Tibial nerve (tissue), 4 donors: ENCODE results near the gene UGT1A6. TPM values are rescaled to one million over a fixed set of nuclear protein-coding genes. Genes with fewer than 3 reads are reported as not detected.

Source experiments
- DNase-seq, 2 donors: peaks; one replicate each; pipeline ENCODE4 v3.0.0-alpha.2; 2019; ENCODE audit warnings: low spot score in 2 of 2
- H3K27ac ChIP-seq, 4 donors: fragments of 200-600 bp; sonication (generic) in 3 of 4; one replicate each; pipeline ENCODE4 v1.5.1; 2017 to 2019; ENCODE audit warnings: mild to moderate bottlenecking in 1 of 4
- H3K27me3 ChIP-seq, 2 donors: fragments of 200-600 bp; sonication (generic) in 1 of 2; one replicate each; pipeline versions ENCODE4 v1.5.1 to v1.6.0; 2017 to 2019
- H3K36me3 ChIP-seq, 3 donors: fragments of 200-600 bp; sonication (generic); one replicate each; pipeline ENCODE4 v1.5.1; 2018 to 2019
- H3K4me1 ChIP-seq, 4 donors: fragments of 200-600 bp; sonication (generic) in 3 of 4; one replicate each; pipeline ENCODE4 v1.5.1; 2017 to 2019
- H3K4me3 ChIP-seq, 4 donors: fragments of 200-600 bp; sonication (generic) in 3 of 4; one replicate each; pipeline ENCODE4 v1.5.1; 2017 to 2019; ENCODE audit warnings: mild to moderate bottlenecking in 1 of 4, moderate library complexity in 1 of 4
- H3K9me3 ChIP-seq, 4 donors: fragments of 200-600 bp; sonication (generic) in 3 of 4; one replicate each; pipeline ENCODE4 v1.5.1; 2017 to 2019
- EP300 ChIP-seq, 2 donors: sonication (generic); formaldehyde crosslinking; IDR thresholded peaks; one replicate each; pipeline ENCODE4 v1.6.1; 2017; ENCODE audit warnings: antibody characterized with exemption in 2 of 2, mild to moderate bottlenecking in 1 of 2
- POLR2A ChIP-seq, 2 donors: fragments of 450-650 bp; IDR thresholded peaks; one replicate each; pipeline ENCODE4 v1.6.1; 2017; ENCODE audit warnings: antibody characterized with exemption in 2 of 2, mild to moderate bottlenecking in 2 of 2, moderate library complexity in 2 of 2
- WGBS, 2 donors: methylation state at CpG; one replicate each; pipeline ENCODE4 v1.1.5; 2018; 5-methylcytosine and 5-hydroxymethylcytosine counted together
- total RNA-seq, 4 donors: library from RNA; depleted of rRNA; stranded (reverse); fragments of >200 nt; gene quantifications; one replicate each; pipeline ENCODE4 v1.1.0, GENCODE V29; 2016
- TF ChIP-seq, protein P1 (sequence below), 5 experiments: fragments of 200-600 bp in 3 of 5; fragments of 450-650 bp in 2 of 5; sonication (generic) in 3 of 5; IDR thresholded peaks; one replicate each; pipeline ENCODE4 v1.5.1; 2016 to 2019; ENCODE audit warnings: antibody characterized with exemption in 5 of 5, mild to moderate bottlenecking in 3 of 5, moderate library complexity in 2 of 5

The UGT1A6 gene
- total RNA-seq, 4 donors from 2014 or later = 0.39 TPM; not detected in 3

DNA sequence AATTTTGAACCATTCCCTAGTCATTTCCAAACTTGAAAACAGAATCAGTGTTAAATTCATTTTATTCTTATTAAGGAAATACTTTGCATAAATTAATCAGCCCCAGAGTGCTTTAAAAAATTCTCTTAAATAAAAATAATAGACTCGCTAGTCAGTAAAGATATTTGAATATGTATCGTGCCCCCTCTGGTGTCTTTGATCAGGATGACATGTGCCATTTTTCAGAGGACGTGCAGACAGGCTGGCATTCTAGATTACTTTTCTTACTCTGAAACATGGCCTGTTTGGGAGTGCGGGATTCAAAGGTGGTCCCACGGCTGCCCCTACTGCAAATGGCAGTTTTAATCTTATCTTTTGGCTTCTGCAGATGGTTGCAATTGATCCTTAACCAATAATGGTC is 79.9 kb downstream of the UGT1A6 start:
- H3K36me3 ChIP-seq = no peaks in the 10 kb centered on the region
- H3K27me3 ChIP-seq = no peaks in the 10 kb centered on the region
- DNase-seq = no peak
- no peaks in the 10 kb centered on the region for H3K4me1 ChIP-seq
- H3K27ac ChIP-seq = no peak overlapping the region
- WGBS, 2 donors = 68 to 78% methylated on average over 5 of the region's 5 CpGs
- no peak overlapping the region for H3K4me3 ChIP-seq
- H3K9me3 ChIP-seq = peaks cover 0 to 9% (median 0%) of the 10 kb centered on the region in 4 donors
- TF ChIP-seq, protein P1, sequence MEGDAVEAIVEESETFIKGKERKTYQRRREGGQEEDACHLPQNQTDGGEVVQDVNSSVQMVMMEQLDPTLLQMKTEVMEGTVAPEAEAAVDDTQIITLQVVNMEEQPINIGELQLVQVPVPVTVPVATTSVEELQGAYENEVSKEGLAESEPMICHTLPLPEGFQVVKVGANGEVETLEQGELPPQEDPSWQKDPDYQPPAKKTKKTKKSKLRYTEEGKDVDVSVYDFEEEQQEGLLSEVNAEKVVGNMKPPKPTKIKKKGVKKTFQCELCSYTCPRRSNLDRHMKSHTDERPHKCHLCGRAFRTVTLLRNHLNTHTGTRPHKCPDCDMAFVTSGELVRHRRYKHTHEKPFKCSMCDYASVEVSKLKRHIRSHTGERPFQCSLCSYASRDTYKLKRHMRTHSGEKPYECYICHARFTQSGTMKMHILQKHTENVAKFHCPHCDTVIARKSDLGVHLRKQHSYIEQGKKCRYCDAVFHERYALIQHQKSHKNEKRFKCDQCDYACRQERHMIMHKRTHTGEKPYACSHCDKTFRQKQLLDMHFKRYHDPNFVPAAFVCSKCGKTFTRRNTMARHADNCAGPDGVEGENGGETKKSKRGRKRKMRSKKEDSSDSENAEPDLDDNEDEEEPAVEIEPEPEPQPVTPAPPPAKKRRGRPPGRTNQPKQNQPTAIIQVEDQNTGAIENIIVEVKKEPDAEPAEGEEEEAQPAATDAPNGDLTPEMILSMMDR (IDR thresholded peaks at IDR 0.05) = no peak
- TF ChIP-seq POLR2A (IDR thresholded peaks at IDR 0.05) = no peak
- no peak for TF ChIP-seq EP300 (IDR thresholded peaks at IDR 0.05)

DNA sequence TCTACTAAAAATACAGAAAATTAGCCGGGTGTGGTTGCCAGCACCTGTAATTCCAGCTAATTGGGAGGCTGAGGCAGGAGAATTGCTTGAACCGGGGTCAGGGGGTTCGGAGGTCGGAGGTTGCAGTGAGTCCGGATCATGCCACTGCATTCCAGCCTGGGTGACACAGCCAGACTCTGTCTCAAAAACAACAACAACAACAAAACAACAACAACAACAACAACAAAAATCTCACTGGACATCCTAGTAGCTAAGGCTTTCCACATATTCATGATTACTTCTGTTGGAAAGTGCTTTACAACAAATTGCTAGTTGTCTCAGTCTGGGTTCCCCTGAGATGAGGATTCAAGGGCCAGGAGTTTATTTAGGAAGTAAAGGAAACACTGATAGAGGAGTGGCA is 81.2 kb downstream of the UGT1A6 start:
- no peak overlapping the region for H3K4me3 ChIP-seq
- H3K36me3 ChIP-seq = no peaks in the 10 kb centered on the region
- no peak overlapping the region for H3K27ac ChIP-seq
- H3K9me3 ChIP-seq = peaks cover 0 to 9% (median 0%) of the 10 kb centered on the region in 4 donors
- no peaks in the 10 kb centered on the region for H3K27me3 ChIP-seq
- DNase-seq = no peak
- H3K4me1 ChIP-seq = no peaks in the 10 kb centered on the region
- 85 to 93% methylated on average over 5 of the region's 5 CpGs for WGBS, 2 donors
- TF ChIP-seq EP300 (IDR thresholded peaks at IDR 0.05) = no peak
- TF ChIP-seq, protein P1 (IDR thresholded peaks at IDR 0.05) = no peak
- no peak for TF ChIP-seq POLR2A (IDR thresholded peaks at IDR 0.05)

DNA sequence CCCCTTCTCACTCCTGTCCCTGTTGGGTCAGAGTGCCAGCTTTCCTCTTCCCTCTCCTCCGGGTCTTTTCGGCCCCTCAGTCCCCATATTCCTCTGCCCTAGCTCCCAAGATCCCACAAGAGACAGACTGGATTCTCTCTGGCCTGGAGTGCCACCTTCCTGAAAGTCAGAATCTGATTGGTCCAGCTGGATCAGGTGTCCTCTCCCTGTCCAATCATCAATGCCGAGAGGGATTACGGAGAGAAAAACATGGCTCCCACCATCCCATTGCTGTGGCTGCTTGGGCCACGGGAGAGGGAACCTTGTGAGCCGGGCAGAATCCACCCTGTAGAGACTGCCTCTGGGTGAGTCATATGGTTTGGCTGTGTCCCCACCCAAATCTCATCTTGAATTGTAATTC is 82.7 kb downstream of the UGT1A6 start:
- peaks cover 0 to 9% (median 0%) of the 10 kb centered on the region in 4 donors for H3K9me3 ChIP-seq
- TF ChIP-seq, protein P1 (IDR thresholded peaks at IDR 0.05) = no peak
- no peak for TF ChIP-seq POLR2A (IDR thresholded peaks at IDR 0.05)
- no peak for TF ChIP-seq EP300 (IDR thresholded peaks at IDR 0.05)
- WGBS, 2 donors = 89 to 94% methylated on average over 6 of the region's 6 CpGs
- no peaks in the 10 kb centered on the region for H3K4me1 ChIP-seq
- no peak for DNase-seq
- no peaks in the 10 kb centered on the region for H3K36me3 ChIP-seq
- no peaks in the 10 kb centered on the region for H3K27me3 ChIP-seq
- no peak overlapping the region for H3K4me3 ChIP-seq
- H3K27ac ChIP-seq = no peak overlapping the region

DNA sequence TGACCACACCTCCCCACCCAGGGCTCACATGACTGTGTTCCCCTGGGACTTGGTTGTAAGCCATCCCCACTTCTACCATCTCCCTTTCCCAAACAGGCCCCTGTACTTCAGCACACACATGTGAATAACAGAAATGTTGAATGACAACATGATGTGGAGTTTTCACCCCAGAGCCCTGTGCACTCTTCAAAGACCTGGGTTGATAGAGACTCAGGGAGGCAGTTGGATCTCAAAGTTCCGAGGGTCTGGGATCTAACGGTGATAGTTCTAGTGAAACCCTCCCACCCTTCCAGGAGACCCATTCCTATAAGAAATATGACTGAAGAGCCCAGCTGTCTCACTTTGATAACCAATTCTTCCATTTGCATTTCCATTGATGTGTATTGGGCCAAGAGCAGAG is 85.3 kb downstream of the UGT1A6 start, which contains the start of gene MROH2A:
Gene MROH2A, plus strand, starts transcription at position 301 of the 400 bp plus-strand sequence. CDS start 1,029 bp downstream, outside the sequence.
- Histone ChIP-seq H3K36me3 (no peaks in the 10 kb centered on the region), H3K27me3 (no peaks in the 10 kb centered on the region), H3K27ac (no peak within 1 kb of the TSS), H3K4me1 (no peaks in the 10 kb centered on the region), H3K9me3 (peaks cover 0 to 9% (median 0%) of the 10 kb centered on the region in 4 donors), H3K4me3 (no peak within 1 kb of the TSS)
- TF ChIP-seq POLR2A (IDR thresholded peaks at IDR 0.05) (no peak), EP300 (IDR thresholded peaks at IDR 0.05) (no peak)
- TF ChIP-seq, protein P1 (IDR thresholded peaks at IDR 0.05) = no peak
- DNase-seq = no peak
- 80 to 86% methylated on average over 2 of the region's 2 CpGs for WGBS, 2 donors

DNA sequence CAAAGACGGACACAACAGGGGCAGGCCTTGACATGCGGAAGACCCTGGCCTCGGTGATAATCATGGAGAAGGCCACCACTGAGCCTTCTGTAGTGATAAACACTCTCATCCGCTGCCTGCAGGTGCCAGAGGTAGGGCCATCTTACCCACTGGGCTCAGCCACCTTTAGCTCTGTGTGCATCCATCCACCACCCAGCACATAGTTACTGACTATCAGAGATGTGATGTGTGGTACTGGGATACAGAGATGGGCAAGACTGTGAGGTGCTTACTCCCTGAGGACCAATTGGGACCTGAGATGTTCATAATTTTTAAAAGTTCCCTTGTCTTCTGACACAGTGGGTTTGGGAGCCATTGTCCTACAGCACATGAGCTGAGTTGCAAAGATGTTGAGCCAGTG is 87.0 kb downstream of the UGT1A6 start:
- H3K9me3 ChIP-seq = peaks cover 0 to 10% (median 0%) of the 10 kb centered on the region in 4 donors
- 93 to 100% methylated on average over 4 of the region's 4 CpGs for WGBS, 2 donors

More for the DNA sequence above, 87.0 kb downstream of the UGT1A6 start:
- DNase-seq = no peak
- H3K4me3 ChIP-seq = no peak overlapping the region
- no peak overlapping the region for H3K27ac ChIP-seq
- H3K4me1 ChIP-seq = no peaks in the 10 kb centered on the region
- H3K36me3 ChIP-seq = no peaks in the 10 kb centered on the region
- TF ChIP-seq, protein P1 (IDR thresholded peaks at IDR 0.05) = no peak
- TF ChIP-seq POLR2A (IDR thresholded peaks at IDR 0.05) (no peak), EP300 (IDR thresholded peaks at IDR 0.05) (no peak)
- no peaks in the 10 kb centered on the region for H3K27me3 ChIP-seq
